ENCODE data around the gene ZNF598. TPM values are rescaled to one million over a fixed set of nuclear protein-coding genes. Genes with fewer than 3 reads are reported as not detected.

Gene ZNF598
- total and polyA plus RNA-seq, 8 donors = 26.0 to 93.6 (median 50.8) TPM

DNA sequence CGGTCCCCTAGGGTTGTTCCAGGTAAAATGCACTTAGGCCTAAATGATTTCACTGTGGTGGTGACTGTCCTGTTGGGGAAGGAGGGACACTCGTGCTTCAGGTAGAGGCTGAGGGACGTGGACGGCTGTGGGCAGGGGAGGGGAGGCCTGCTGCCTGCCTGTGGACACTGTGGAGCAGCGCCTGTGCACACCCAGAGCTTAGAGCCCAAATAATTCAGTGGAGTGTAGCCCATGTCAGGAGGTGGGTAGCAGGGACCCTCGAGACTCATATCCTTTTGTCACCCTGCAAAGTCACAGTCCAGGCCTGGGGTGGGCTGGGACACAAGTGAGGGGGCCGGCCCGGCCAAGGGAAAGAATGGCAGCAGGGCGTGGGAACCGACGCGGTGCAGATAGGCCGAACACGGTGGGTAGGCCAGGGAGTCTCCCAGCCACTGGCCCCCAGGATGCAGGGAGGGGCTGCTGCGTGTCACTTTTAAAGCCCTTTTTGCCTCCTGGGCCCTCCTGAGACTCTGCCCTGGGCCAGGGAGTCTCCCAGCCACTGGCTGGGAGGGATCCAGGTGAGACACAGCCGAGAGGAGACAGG lies 16.3 kb upstream of the ZNF598 start:
- Histone ChIP-seq H3K27ac (no peak overlapping the region), H3K4me1 (no peaks in the 10 kb centered on the region), H3K36me3 (no peaks in the 10 kb centered on the region), H3K4me3 (peak overlapping the region in 2 of 4 donors; percentile 64 to 66), H3K9me3 (no peaks in the 10 kb centered on the region), H3K27me3 (no peaks in the 10 kb centered on the region)
- FAIRE-seq (no peak), ATAC-seq (no peak), DNase-seq (peak in 1 of 6 donors; percentile 67)
- intact Hi-C loops (cut with DNase I) = loop anchor here in 1 of 3 donors (5.0 kb wide), 1 partner anchor 116 kb away; no protein-coding TSS in a partner anchor
- WGBS, 2 donors = 70 to 76% methylated on average over 15 to 16 of the region's 16 CpGs
- TF ChIP-seq, protein P1, sequence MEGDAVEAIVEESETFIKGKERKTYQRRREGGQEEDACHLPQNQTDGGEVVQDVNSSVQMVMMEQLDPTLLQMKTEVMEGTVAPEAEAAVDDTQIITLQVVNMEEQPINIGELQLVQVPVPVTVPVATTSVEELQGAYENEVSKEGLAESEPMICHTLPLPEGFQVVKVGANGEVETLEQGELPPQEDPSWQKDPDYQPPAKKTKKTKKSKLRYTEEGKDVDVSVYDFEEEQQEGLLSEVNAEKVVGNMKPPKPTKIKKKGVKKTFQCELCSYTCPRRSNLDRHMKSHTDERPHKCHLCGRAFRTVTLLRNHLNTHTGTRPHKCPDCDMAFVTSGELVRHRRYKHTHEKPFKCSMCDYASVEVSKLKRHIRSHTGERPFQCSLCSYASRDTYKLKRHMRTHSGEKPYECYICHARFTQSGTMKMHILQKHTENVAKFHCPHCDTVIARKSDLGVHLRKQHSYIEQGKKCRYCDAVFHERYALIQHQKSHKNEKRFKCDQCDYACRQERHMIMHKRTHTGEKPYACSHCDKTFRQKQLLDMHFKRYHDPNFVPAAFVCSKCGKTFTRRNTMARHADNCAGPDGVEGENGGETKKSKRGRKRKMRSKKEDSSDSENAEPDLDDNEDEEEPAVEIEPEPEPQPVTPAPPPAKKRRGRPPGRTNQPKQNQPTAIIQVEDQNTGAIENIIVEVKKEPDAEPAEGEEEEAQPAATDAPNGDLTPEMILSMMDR (IDR thresholded peaks at IDR 0.05) = no peak

DNA sequence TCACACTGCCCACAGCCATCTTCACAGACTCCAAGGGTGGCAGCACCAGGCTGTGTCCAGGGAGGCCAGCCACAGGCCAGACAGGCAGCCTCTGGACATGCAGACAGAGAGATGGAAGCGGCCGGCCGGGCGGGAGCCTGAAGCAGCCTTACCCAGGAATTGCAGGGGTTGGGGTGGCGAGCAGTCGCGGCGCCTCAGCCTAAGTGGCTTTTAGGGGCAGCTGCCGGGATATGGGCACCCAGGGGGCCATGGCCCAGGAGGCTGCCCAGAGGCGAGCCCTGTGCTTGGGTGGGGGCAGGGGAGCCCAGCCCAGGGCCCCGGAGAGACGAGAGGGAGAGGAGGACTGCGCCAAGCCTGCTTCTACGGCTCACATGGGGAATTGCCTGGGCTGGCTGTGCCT lies 15.6 kb upstream of the ZNF598 start:
- no peak for ATAC-seq
- H3K27me3 ChIP-seq = peaks cover 0 to 3% (median 0%) of the 10 kb centered on the region in 4 donors
- no peaks in the 10 kb centered on the region for H3K9me3 ChIP-seq
- no peaks in the 10 kb centered on the region for H3K36me3 ChIP-seq
- WGBS, 2 donors = 91 to 93% methylated on average over 14 of the region's 14 CpGs
- no peak overlapping the region for H3K27ac ChIP-seq
- intact Hi-C loops (cut with DNase I) = loop anchor here in 1 of 3 donors (5.0 kb wide), 1 partner anchor 117 kb away; no protein-coding TSS in a partner anchor
- H3K4me3 ChIP-seq = no peak overlapping the region
- DNase-seq = peak in 2 of 6 donors; percentile 59 to 73
- TF ChIP-seq, protein P1 (IDR thresholded peaks at IDR 0.05) = no peak
- peaks cover 0 to 4% (median 2%) of the 10 kb centered on the region in 3 donors for H3K4me1 ChIP-seq
- no peak for FAIRE-seq

DNA sequence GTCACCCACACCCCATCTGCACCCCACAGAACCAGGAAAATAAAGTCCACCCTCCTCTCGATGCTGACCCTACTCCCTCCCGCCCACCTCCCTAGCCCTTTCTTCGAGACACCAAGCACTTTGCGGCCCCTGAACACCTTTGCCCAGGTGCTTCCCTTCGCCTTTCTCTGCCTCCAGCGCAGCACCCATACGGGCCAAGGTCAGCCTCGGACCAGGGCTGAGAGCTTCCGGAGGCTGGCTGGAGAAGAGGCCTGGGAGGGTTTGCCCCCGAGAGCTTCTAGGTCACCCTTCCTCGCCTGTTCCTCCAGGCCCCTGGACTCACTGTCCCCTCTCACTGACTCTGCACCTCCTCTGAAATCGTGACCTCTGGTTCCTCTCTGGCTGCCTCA lies 14.4 kb upstream of the ZNF598 start:
- Histone ChIP-seq H3K9me3 (no peaks in the 10 kb centered on the region), H3K36me3 (no peaks in the 10 kb centered on the region), H3K4me3 (no peak overlapping the region), H3K27ac (no peak overlapping the region), H3K27me3 (peaks cover 0 to 7% (median 0%) of the 10 kb centered on the region in 4 donors), H3K4me1 (peaks cover 0 to 10% (median 4%) of the 10 kb centered on the region in 3 donors)
- TF ChIP-seq, protein P1 (IDR thresholded peaks at IDR 0.05) = no peak
- intact Hi-C loops (cut with DNase I) = loop anchor here in 1 of 3 donors (5.0 kb wide), 1 partner anchor 118 kb away; no protein-coding TSS in a partner anchor
- DNase-seq = no peak
- WGBS, 2 donors = 75 to 79% methylated on average over 12 of the region's 12 CpGs
- no peak for ATAC-seq
- no peak for FAIRE-seq

DNA sequence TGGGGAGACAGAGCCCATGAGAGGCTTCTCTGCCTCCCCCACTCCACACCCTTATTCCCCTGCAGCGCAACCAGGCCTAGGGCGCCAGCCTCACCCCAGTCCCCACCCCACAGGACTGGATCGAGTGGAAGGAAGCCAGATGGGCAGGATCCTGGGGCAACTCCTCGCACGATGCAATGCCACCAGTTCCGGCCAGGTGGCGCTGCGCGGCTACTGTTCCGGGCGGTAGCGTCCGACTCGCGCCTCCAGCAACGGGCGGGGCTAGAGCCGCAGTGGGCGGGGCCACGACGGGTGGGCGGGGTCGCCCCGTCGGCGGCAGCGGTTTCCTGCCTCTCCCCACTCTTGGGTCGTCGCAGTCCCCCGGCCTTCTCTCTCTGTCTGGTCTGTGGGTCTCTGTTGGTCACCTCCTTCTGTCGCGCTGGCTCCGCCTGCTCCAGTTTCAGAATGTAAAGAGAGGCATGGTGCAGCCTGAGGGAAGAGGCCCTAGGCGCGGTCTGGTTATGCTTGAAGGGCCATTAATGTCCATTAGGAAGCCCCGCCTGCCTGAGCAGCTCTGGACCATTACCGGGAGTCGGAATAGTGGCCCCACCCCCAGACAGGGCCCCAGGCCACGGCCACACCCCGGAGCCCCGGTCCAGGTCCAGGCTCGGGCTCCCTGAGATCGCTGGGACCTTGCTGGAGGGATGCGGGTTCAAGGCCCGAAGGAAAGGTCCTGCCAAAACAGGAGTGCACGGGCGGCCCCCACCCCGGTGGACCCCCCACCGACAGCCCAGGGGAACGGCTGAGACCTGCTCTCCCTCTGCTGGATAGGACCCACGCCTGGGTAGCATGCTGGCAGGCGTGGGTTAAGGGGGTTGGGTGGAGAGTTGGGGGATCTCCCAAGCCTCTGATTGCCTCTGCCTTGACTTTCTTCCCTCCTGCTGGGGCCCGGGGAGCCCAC lies 13.7 kb upstream of the ZNF598 start:
- TF ChIP-seq, protein P1 (IDR thresholded peaks at IDR 0.05) = peak; percentile 93 to 95 (median 94)
- DNase-seq = peak; percentile 86 to 99 (median 97)
- H3K9me3 ChIP-seq = no peaks in the 10 kb centered on the region
- H3K27ac ChIP-seq = peak overlapping the region in 2 of 4 donors; percentile 13 to 44
- H3K4me1 ChIP-seq = peaks cover 0 to 10% (median 4%) of the 10 kb centered on the region in 3 donors
- intact Hi-C loops (cut with DNase I) = loop anchor here in 1 of 3 donors (5.0 kb wide), 1 partner anchor 119 kb away; no protein-coding TSS in a partner anchor
- ATAC-seq = peak; percentile 87 to 96 (median 92)
- FAIRE-seq = no peak
- no peaks in the 10 kb centered on the region for H3K36me3 ChIP-seq
- H3K27me3 ChIP-seq = peaks cover 0 to 7% (median 0%) of the 10 kb centered on the region in 4 donors
- 15% methylated on average over 51 to 53 of the region's 53 CpGs for WGBS, 2 donors
- peak overlapping the region in 2 of 4 donors; percentile 34 to 36 for H3K4me3 ChIP-seq
